ENCODE data around the gene CLPSL2.

GRCh38 chr6:35746516-35746915, 29.9 kb upstream of the CLPSL2 start:
- no peak for TF ChIP-seq POLR2A (IDR thresholded peaks at IDR 0.05; ENCODE audit: low read depth)
- no peak for TF ChIP-seq CTCF (IDR thresholded peaks at IDR 0.05)
- TF ChIP-seq POLR2AphosphoS5 (IDR thresholded peaks at IDR 0.05), result no peak

All from esophagus muscularis mucosa (tissue), 3 donors.